GM12878 (cell line): ENCODE measurements around the gene POLR3A.

Source experiments
- CHD2 ChIP-seq: IDR thresholded peaks from 2 replicates; pipeline ENCODE4 v1.6.1; 2011; ENCODE audit warnings: low read depth, low read length, improper control_type of control experiment, borderline replicate concordance
- FOXM1 ChIP-seq: IDR thresholded peaks from 2 replicates; pipeline ENCODE4 v1.6.1; 2012; ENCODE audit warnings: low read depth, mild to moderate bottlenecking, inconsistent platforms, low read length, moderate library complexity
- JUND ChIP-seq: IDR thresholded peaks from 2 replicates; pipeline ENCODE4 v1.6.1; 2012; ENCODE audit warnings: low read depth, mild to moderate bottlenecking, low read length, improper control_type of control experiment, moderate library complexity
- KDM1A ChIP-seq: fragments of 200-600 bp; sonication (generic); IDR thresholded peaks from 2 replicates; pipeline ENCODE4 v1.6.1; 2016; ENCODE audit warnings: borderline replicate concordance
- MEF2A ChIP-seq: IDR thresholded peaks from 2 replicates; pipeline ENCODE4 v1.6.1; 2011; ENCODE audit warnings: low read depth, mild to moderate bottlenecking, low read length, moderate library complexity; ENCODE audit not compliant: insufficient read depth
- POLR2A ChIP-seq: IDR thresholded peaks from 2 replicates; pipeline ENCODE4 v1.6.1; 2011; ENCODE audit warnings: low read depth, mild to moderate bottlenecking, low read length
- TF ChIP-seq, protein P1 (sequence below), 3 experiments: IDR thresholded peaks in 2 of 3; conservative IDR thresholded peaks in 1 of 3; 2 replicates each; pipeline ENCODE4 v1.5.1; 2011; ENCODE audit warnings: low read depth in 3 of 3, low read length in 3 of 3, mild to moderate bottlenecking in 3 of 3, control low read depth in 2 of 3, moderate library complexity in 2 of 3, inconsistent platforms in 1 of 3, mixed read lengths in 1 of 3; ENCODE audit not compliant: control insufficient read depth in 2 of 3, insufficient read depth in 1 of 3; ENCODE audit errors: extremely low read depth in 1 of 3

DNA sequence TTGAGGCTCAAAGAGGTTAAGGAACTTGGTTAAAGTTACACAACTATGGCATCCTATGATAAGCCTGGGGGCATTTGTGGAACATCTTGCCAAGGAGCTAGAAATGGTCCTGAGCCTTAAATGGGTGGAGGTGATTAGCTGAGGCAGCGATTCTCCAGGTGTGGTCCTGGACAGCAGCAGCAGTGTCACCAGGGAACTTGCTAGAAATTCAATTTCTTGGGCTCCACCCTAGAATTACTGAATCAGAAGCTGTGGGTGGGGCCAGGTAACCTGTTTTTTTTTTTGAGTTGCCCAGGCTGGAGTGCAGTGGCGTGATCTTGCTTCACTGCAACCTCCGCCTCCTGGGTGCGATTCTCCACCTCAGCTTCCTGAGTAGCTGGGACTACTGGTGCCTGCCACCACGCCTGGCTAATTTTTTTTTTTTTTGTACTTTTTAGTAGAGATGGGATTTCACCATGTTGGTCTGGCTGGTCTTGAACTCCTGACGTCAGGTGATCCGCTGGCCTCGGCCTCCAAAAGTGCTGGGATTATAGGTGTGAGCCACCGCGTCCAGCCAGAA is 17.5 kb upstream of the POLR3A start:
- TF ChIP-seq, protein P1, sequence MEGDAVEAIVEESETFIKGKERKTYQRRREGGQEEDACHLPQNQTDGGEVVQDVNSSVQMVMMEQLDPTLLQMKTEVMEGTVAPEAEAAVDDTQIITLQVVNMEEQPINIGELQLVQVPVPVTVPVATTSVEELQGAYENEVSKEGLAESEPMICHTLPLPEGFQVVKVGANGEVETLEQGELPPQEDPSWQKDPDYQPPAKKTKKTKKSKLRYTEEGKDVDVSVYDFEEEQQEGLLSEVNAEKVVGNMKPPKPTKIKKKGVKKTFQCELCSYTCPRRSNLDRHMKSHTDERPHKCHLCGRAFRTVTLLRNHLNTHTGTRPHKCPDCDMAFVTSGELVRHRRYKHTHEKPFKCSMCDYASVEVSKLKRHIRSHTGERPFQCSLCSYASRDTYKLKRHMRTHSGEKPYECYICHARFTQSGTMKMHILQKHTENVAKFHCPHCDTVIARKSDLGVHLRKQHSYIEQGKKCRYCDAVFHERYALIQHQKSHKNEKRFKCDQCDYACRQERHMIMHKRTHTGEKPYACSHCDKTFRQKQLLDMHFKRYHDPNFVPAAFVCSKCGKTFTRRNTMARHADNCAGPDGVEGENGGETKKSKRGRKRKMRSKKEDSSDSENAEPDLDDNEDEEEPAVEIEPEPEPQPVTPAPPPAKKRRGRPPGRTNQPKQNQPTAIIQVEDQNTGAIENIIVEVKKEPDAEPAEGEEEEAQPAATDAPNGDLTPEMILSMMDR (IDR thresholded peaks at IDR 0.05 in 2 of 3, conservative IDR thresholded peaks at IDR 0.05 in 1 of 3; ENCODE audit: control insufficient read depth in 2 of 3, extremely low read depth in 1 of 3, insufficient read depth in 1 of 3, low read depth in 3 of 3, low read length in 3 of 3): no peak
- TF ChIP-seq JUND: no peak
- TF ChIP-seq CHD2: no peak
- TF ChIP-seq MEF2A: no peak
- no peak for TF ChIP-seq POLR2A
- TF ChIP-seq FOXM1: no peak
- no peak for TF ChIP-seq KDM1A
